T-helper 1 cell treated with Interleukin-12 subunit alpha and Interleukin-12 subunit beta and Interleukin-4 antibody, amounts not matched to agents 30 μg/mL and 1 μg/mL, for 36 hours (primary cell): ENCODE data around the gene GNAI1.
A peak's percentile ranks its signal among the peaks of the same experiment; 100 is the strongest.

Source experiments
- H3K27ac Mint-ChIP-seq: one replicate; pipeline ENCODE4 v1.8.0; 2021; ENCODE audit warnings: mild to moderate bottlenecking, mixed read lengths
- H3K27me3 Mint-ChIP-seq: one replicate; pipeline ENCODE4 v1.8.0; 2021; ENCODE audit warnings: low read depth, mixed read lengths
- H3K36me3 Mint-ChIP-seq: one replicate; pipeline ENCODE4 v1.8.0; 2021; ENCODE audit warnings: low read depth, mixed read lengths
- H3K4me1 Mint-ChIP-seq: one replicate; pipeline ENCODE4 v1.8.0; 2021; ENCODE audit warnings: low read depth, mixed read lengths
- H3K4me3 Mint-ChIP-seq: one replicate; pipeline ENCODE4 v1.8.0; 2021; ENCODE audit warnings: mild to moderate bottlenecking, moderate library complexity, mixed read lengths
- H3K9me3 Mint-ChIP-seq: one replicate; pipeline ENCODE4 v1.8.0; 2021; ENCODE audit warnings: mixed read lengths

GNAI1 gene

DNA sequence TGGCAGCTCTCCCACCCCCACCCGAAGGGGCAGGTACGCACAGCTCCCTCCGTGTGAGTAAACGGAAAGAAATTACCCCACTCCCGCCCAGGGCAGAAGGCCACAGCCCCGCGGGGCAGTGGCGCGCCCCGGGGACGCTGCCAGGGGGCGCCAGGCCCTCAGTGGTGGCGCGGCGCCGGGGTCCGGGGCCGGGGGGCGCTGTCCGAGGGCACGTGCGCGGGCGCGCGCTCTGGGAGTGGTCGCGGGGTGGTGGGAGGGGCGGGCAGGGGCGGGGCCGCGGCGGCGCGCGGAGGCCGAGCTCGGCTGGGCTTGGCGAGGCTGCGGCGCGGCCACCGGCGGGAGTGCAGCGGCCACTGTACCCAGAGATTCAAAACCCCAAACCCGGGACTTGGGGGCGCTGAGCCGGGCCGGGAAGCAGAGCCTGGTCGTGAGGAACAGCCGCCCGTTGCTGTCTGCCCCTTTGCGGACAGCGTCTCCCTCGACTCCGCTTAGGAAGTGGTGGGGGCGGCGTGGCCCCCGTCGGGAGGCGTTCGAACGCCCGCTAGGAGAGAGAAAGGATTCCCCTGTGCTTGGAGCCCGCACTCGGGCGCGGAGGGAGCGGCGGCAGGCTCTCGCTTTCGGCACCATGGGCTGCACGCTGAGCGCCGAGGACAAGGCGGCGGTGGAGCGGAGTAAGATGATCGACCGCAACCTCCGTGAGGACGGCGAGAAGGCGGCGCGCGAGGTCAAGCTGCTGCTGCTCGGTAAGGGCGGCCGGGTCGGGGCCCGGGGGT, at the start of gene GNAI1:
TSS of gene GNAI1 (plus strand) at position 296 of the 773 bp plus-strand sequence. CDS start at position 626, 330 bp downstream.
- peaks cover 63% of the 10 kb centered on the region for H3K27me3 Mint-ChIP-seq
- H3K4me3 Mint-ChIP-seq: peak within 1 kb of the TSS; percentile 74
- peaks cover 2% of the 10 kb centered on the region for H3K36me3 Mint-ChIP-seq
- H3K9me3 Mint-ChIP-seq: no peaks in the 10 kb centered on the region
- H3K27ac Mint-ChIP-seq: no peak within 1 kb of the TSS
- H3K4me1 Mint-ChIP-seq: peaks cover 16% of the 10 kb centered on the region

DNA sequence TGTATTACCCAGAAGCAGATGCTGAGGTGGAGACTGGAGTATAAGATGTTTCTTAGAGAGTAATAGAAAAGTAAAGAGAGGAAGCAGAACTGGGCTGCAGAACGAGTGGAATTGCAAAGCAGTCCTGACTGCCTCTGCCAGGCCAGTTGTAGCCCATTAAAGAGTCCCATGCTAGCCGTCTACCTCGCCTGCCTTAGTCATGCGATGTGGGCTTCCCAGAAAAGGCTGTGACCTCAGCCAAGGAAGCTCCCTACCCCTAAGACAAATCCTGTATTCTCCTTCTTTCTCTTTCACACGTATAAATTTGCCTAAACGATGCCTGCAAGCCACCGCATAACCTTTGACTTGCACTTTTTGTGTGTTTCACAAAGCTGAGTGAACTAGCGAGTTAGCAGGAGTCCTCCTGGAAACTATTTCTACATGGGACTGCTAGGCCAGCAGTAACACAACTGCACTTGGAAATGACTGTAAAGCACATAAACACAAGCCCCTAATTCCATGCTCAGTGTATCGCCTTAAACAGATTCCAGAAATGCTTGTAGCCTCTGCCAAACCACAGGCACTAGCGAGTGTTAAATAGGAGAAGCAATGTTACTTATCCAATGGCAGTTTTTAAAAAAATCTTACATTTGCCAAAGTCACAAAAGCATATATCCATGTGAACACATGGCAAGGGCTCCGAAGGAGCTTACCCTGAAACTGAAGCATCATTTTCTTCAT, 47.4 kb upstream of the GNAI1 start:
- H3K27ac Mint-ChIP-seq: no peak overlapping the region
- no peaks in the 10 kb centered on the region for H3K9me3 Mint-ChIP-seq
- H3K36me3 Mint-ChIP-seq: no peaks in the 10 kb centered on the region
- no peaks in the 10 kb centered on the region for H3K27me3 Mint-ChIP-seq
- no peak overlapping the region for H3K4me3 Mint-ChIP-seq
- H3K4me1 Mint-ChIP-seq: no peaks in the 10 kb centered on the region

DNA sequence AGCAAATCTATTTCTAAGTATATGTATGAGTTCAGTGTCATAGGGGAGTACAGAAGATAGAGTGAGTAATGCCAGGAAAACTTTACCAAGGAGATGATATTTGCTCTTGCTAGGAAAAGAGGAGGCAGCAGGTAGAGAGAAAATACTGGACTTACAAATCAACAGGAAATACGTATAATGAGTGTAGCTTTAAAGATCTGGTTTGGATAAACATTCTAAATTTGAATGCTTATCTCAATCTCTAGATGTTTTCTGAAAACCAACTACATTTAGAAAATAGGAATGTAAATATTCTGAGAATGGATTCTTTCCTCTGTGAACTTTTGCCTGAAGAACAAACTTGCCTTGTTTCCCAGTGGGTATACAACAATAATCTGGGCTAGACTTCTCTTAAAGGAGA, 46.9 kb upstream of the GNAI1 start:
- no peak overlapping the region for H3K27ac Mint-ChIP-seq
- H3K4me3 Mint-ChIP-seq: no peak overlapping the region
- H3K9me3 Mint-ChIP-seq: no peaks in the 10 kb centered on the region
- no peaks in the 10 kb centered on the region for H3K36me3 Mint-ChIP-seq
- H3K27me3 Mint-ChIP-seq: no peaks in the 10 kb centered on the region
- no peaks in the 10 kb centered on the region for H3K4me1 Mint-ChIP-seq

DNA sequence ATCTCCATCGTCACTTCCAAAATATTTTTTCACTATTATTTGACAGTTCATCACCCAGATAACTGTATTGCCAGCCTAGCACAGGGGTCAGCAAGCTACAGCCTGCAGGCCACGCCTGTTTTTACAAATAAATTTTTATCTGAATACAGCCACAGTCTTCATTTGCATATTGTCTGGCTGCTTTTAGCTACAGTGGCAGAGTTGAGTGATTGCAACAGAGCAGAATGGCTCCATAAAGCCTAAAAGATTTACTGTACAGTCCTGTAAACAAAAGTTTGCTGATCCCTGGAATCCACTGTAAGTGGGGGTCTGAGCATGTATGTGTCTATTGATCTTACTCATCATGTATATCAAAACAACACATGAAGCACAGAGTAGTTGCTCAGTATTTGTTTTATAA, 45.9 kb upstream of the GNAI1 start:
- Mint-ChIP-seq H3K4me1 (no peaks in the 10 kb centered on the region), H3K27ac (no peak overlapping the region), H3K4me3 (no peak overlapping the region), H3K27me3 (no peaks in the 10 kb centered on the region), H3K9me3 (no peaks in the 10 kb centered on the region), H3K36me3 (no peaks in the 10 kb centered on the region)

DNA sequence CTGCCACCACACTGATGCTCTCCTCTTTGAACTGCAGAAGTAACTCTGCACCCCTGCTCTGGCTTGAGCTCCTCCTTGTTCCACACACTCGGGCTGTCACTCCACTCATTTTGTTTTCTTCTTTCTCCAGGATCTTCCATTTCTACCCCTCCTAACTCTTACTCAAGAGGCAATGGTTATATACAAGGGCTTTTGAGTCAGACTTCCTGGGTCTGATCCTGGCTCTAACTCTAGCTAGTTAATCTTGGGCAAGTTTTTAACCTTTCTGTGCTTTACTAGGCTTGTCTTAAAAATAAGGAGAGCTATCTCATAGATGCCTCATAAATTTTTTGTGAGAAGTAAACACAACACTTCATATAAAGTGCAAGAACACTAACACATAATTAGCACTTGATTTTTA, 45.3 kb upstream of the GNAI1 start:
- H3K4me3 Mint-ChIP-seq: no peak overlapping the region
- no peaks in the 10 kb centered on the region for H3K4me1 Mint-ChIP-seq
- H3K9me3 Mint-ChIP-seq: no peaks in the 10 kb centered on the region
- no peaks in the 10 kb centered on the region for H3K36me3 Mint-ChIP-seq
- H3K27ac Mint-ChIP-seq: no peak overlapping the region
- H3K27me3 Mint-ChIP-seq: no peaks in the 10 kb centered on the region

DNA sequence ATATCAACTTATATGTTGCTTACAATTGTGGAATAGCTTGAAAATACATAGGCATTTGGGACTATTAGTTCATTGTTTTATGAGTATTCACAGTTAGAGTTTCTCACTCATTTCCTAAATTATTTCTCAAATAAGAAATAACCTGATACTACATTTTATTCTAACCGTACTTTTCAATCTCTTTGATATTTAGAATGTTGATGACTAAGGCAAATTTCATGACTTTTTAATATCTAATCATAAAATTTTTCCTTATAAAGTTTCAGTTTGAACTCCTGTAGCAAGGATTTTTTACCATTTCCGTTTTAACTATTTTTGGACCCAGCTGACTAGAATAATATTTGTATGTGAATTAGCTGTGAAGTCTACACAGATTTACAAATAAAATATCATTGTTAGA, 41.3 kb upstream of the GNAI1 start:
- Mint-ChIP-seq H3K9me3 (no peaks in the 10 kb centered on the region), H3K27me3 (no peaks in the 10 kb centered on the region), H3K27ac (no peak overlapping the region), H3K4me3 (no peak overlapping the region), H3K4me1 (no peaks in the 10 kb centered on the region), H3K36me3 (no peaks in the 10 kb centered on the region)

DNA sequence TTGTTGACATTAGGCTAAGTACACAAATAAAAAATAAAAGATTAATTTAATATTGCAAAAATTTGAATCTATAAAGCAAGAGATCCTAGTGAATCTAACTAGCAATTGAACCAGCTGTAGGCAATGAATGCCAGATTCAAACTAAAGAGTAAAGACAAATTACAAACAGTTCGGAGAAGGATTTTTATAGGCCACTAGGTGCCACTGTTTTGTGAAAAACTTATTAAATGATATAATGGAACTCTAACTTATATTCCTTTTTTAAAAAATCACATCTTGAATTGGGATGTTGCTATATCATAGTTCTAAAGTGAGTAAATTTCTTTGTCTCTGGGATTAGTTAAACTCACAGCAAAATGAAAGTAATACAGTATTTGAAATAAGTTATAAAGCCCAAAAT, 39.1 kb upstream of the GNAI1 start:
- no peaks in the 10 kb centered on the region for H3K4me1 Mint-ChIP-seq
- H3K27ac Mint-ChIP-seq: no peak overlapping the region
- H3K9me3 Mint-ChIP-seq: no peaks in the 10 kb centered on the region
- H3K36me3 Mint-ChIP-seq: no peaks in the 10 kb centered on the region
- H3K27me3 Mint-ChIP-seq: no peaks in the 10 kb centered on the region
- H3K4me3 Mint-ChIP-seq: no peak overlapping the region

DNA sequence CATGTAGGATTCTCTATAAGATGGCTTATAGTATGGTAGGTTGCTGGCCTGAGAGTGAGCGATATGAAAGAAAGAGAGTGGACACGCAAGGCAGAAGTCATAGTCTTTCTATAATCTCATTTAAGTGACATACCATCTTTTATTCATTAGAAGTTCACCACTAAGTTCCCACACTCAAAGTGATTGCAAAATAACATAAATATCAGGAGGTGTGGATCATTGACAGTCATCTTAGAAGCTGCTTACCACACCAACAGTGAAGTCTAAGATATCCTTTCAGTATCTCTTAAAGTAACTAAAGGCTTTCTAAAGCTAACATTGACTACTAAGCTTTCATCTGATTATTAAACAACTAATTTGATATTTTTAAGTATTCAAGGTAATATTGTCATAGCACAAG, 36.9 kb upstream of the GNAI1 start:
- Mint-ChIP-seq H3K36me3 (no peaks in the 10 kb centered on the region), H3K4me1 (no peaks in the 10 kb centered on the region), H3K4me3 (no peak overlapping the region), H3K9me3 (no peaks in the 10 kb centered on the region), H3K27me3 (no peaks in the 10 kb centered on the region), H3K27ac (no peak overlapping the region)

DNA sequence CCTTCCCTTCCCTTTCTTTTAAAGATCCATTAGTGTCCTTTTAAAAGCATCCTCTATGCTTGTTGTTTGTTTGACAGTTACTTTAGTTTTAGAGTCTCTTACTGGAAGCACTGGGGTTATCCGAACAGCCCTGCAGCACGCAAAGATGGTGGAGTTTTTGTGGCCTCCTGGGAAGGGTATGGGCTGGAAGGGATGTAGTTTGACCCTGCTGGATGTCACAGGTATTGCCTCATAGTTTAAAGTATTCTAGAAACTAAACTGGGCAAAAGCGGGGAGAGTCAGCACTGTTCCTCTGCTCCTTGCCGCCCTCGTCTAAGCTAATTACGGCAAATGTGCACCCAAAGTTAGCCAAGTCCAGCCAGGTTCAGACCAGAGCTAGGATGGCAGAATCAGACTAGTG, 35.8 kb upstream of the GNAI1 start:
- Mint-ChIP-seq H3K36me3 (no peaks in the 10 kb centered on the region), H3K27me3 (no peaks in the 10 kb centered on the region), H3K27ac (no peak overlapping the region), H3K4me3 (no peak overlapping the region), H3K4me1 (no peaks in the 10 kb centered on the region), H3K9me3 (no peaks in the 10 kb centered on the region)

DNA sequence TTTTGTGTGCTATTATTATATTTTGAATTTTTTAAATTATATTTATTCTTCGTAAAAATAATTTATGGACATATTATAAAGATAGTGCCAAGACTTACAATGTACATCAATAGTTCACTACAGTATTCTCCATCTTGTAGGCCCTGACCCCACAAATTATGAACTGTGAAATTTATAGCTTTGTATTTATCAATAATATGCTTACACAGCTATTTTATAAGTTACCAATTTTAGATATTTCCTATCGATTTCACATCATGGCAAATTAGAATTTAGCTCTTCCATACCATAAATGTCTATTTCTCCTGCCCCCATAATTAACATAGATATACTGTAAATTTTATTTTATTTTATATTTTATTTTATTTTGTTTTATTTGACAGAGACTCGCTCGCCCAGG, 34.4 kb upstream of the GNAI1 start:
- no peaks in the 10 kb centered on the region for H3K36me3 Mint-ChIP-seq
- H3K4me1 Mint-ChIP-seq: peaks cover under 1% of the 10 kb centered on the region
- H3K4me3 Mint-ChIP-seq: no peak overlapping the region

DNA sequence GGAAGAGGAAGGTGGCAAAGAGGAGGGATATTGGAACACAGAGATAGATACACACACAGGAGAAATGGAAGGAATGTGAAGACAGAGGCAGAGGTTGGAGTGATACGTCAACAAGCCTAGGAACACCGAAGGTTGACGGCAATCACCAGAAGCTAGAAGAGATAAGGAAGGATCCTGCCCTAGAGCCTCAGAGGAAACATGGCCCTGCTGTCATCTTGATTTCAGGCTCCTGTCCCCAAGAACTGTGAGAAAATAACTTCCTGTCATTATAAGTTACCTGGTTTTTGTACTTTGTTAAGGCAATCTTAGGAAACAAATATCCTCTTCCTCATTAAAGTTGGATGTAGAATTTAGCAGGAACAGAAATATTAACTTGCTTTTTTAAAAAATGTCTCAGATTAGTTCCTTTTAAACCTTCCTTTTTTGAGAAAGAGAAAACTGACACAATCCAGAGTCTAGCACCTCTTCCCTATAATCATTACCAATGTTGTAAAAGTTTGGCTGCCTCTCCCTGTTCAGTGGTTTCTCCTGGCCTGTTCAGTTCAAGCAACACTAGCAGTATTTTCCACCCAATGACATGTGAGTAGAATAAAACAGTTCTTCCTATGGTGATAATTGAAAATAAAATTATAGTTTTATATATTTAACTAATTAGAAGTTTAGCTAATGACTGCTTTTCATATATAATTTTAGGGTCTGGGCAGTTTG, 28.8 kb upstream of the GNAI1 start:
- no peaks in the 10 kb centered on the region for H3K27me3 Mint-ChIP-seq
- H3K9me3 Mint-ChIP-seq: no peaks in the 10 kb centered on the region
- no peak overlapping the region for H3K4me3 Mint-ChIP-seq

More for the DNA sequence above, 34.4 kb upstream of the GNAI1 start:
- H3K9me3 Mint-ChIP-seq: no peaks in the 10 kb centered on the region
- no peaks in the 10 kb centered on the region for H3K27me3 Mint-ChIP-seq
- H3K27ac Mint-ChIP-seq: no peak overlapping the region

DNA sequence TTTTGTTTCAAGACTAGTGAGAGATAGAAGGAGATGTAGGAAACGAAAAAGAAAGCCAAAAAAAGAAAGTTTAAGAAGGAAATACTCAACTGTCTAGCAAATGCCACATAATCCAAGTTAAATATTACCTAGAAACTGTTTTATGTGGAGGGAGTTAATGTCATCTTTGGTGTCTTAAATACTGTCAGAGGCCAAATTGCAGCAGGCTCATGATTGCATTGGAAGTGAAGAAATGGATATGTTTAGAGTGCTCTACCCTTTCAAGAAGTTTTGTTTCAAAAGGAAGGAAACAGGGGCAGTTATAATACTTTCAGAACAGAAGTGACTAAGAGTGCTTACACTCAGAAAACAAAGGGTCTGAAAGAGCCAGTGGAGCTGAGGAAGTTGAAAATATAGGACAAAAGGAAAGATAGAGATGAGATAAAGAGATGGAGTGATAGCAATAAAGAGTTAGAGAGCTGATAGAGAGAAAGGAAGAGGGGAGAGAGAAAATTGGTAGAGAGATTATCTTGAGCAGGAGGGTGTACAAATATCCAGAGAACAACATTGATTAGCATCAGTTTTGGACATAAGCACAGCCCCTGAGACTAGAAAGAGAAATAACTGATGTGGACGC, 28.0 kb upstream of the GNAI1 start:
- H3K27ac Mint-ChIP-seq: peak overlapping the region; percentile 75
- H3K4me1 Mint-ChIP-seq: peaks cover 16% of the 10 kb centered on the region
- H3K4me3 Mint-ChIP-seq: peak overlapping the region; percentile 54

More for the DNA sequence above, 28.8 kb upstream of the GNAI1 start:
- Mint-ChIP-seq H3K27ac (peak overlapping the region; percentile 1), H3K36me3 (no peaks in the 10 kb centered on the region), H3K4me1 (peaks cover 16% of the 10 kb centered on the region)

DNA sequence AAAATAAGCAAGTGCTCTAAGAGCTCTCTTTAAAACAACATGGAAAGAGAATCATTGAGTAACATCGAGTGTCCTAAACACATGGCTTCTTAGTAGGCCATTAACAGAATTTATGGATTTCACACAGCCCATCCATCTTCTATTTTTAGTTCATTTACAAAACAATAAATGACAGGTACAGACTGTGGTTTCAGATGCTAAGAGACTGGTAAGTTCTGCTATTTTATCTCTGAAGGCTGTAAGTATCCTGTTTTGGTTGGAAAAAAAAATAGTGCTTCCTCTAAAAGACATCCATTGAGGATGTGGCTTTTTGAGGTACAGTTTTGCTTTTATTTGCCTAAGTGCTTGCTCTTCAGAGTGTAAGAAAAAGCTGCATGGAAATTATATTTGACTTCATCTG, 27.4 kb upstream of the GNAI1 start:
- H3K27me3 Mint-ChIP-seq: no peaks in the 10 kb centered on the region
- no peak overlapping the region for H3K4me3 Mint-ChIP-seq
- no peaks in the 10 kb centered on the region for H3K36me3 Mint-ChIP-seq
- H3K4me1 Mint-ChIP-seq: peaks cover 16% of the 10 kb centered on the region
- H3K27ac Mint-ChIP-seq: no peak overlapping the region
- H3K9me3 Mint-ChIP-seq: no peaks in the 10 kb centered on the region

More for the DNA sequence above, 28.0 kb upstream of the GNAI1 start:
- no peaks in the 10 kb centered on the region for H3K9me3 Mint-ChIP-seq
- H3K27me3 Mint-ChIP-seq: no peaks in the 10 kb centered on the region
- H3K36me3 Mint-ChIP-seq: no peaks in the 10 kb centered on the region

DNA sequence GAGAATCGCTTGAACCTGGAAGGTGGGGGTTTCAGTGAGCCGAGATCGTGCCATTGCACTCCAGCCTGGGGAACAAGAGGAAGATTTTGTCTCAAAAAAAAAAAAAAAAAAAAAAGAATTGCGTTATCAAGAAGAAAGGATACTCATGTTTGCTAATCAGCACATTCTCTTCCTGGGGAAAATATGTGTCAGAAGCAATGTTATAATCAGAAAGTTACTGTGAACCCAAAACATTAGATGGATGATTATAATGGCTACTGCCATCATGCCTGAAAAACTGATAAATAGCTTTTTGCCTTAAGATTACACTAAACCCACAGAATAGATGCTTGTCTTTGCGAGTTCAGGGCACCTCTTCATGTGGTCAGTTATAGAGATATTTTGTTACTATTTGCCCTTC, 24.3 kb upstream of the GNAI1 start:
- H3K9me3 Mint-ChIP-seq: no peaks in the 10 kb centered on the region
- no peak overlapping the region for H3K4me3 Mint-ChIP-seq
- no peaks in the 10 kb centered on the region for H3K36me3 Mint-ChIP-seq
- H3K27ac Mint-ChIP-seq: no peak overlapping the region
- peaks cover 15% of the 10 kb centered on the region for H3K4me1 Mint-ChIP-seq
- peaks cover 12% of the 10 kb centered on the region for H3K27me3 Mint-ChIP-seq
